HG02588 (cell line): ENCODE measurements around the gene PELI2.
"Not testable (repeated sequence)": the region's sequence is repeated elsewhere in the genome, so short reads cannot be mapped to it uniquely, and the experiment has no call there.

Source experiments
- ATAC-seq: cut with Tn5 transposase; IDR thresholded peaks from one replicate; pipeline ENCODE4 v1.9.1; 2021; ENCODE audit warnings: mild to moderate bottlenecking, moderate library complexity; ENCODE audit not compliant: unreplicated experiment

PELI2 gene

GRCh38 chr14:56142314-56142713, 24.1 kb downstream of the PELI2 start:
- no peak for ATAC-seq

GRCh38 chr14:56143025-56143424, 24.8 kb downstream of the PELI2 start:
- ATAC-seq: no peak

- no peak for ATAC-seq
Observed at GRCh38 chr14:56144176-56144575, 26.0 kb downstream of the PELI2 start.

GRCh38 chr14:56145181-56145769, 27.1 kb downstream of the PELI2 start:
- no peak for ATAC-seq

GRCh38 chr14:56145965-56146364, 27.8 kb downstream of the PELI2 start:
- ATAC-seq: no peak

GRCh38 chr14:56147449-56147848, 29.2 kb downstream of the PELI2 start:
- ATAC-seq: no peak

GRCh38 chr14:56147986-56148901, 30.0 kb downstream of the PELI2 start:
- ATAC-seq: no peak

GRCh38 chr14:56149151-56149550, 30.9 kb downstream of the PELI2 start:
- no peak for ATAC-seq

- ATAC-seq: no peak
Observed at GRCh38 chr14:56149995-56150394, 31.8 kb downstream of the PELI2 start.

GRCh38 chr14:56150645-56151345, 32.6 kb downstream of the PELI2 start:
- no peak for ATAC-seq

GRCh38 chr14:56152221-56152620, 34.0 kb downstream of the PELI2 start:
- ATAC-seq: no peak

GRCh38 chr14:56153267-56153666, 35.1 kb downstream of the PELI2 start:
- no peak for ATAC-seq

GRCh38 chr14:56154321-56154720, 36.1 kb downstream of the PELI2 start:
- ATAC-seq: no peak

GRCh38 chr14:56156096-56156495, 37.9 kb downstream of the PELI2 start:
- ATAC-seq: no peak

GRCh38 chr14:56159066-56159465, 40.9 kb downstream of the PELI2 start:
- ATAC-seq: no peak

GRCh38 chr14:56160088-56160487, 41.9 kb downstream of the PELI2 start:
- no peak for ATAC-seq

GRCh38 chr14:56161658-56162057, 43.4 kb downstream of the PELI2 start:
- ATAC-seq: no peak

- no peak for ATAC-seq
Observed at GRCh38 chr14:56162476-56162875, 44.3 kb downstream of the PELI2 start.

- ATAC-seq: not testable (repeated sequence)
Observed at GRCh38 chr14:56166579-56166978, 48.4 kb downstream of the PELI2 start.

GRCh38 chr14:56168007-56168616, 49.9 kb downstream of the PELI2 start:
- no peak for ATAC-seq

GRCh38 chr14:56170028-56170427, 51.8 kb downstream of the PELI2 start:
- no peak for ATAC-seq
